ENCODE data around the gene IL17RE.

GRCh38 chr3:9911863-9912262 lies 9.2 kb downstream of the IL17RE start:
- TF ChIP-seq CTCF (conservative IDR thresholded peaks at IDR 0.05 in 1 of 2, IDR thresholded peaks at IDR 0.05 in 1 of 2; ENCODE audit: extremely low read depth in 1 of 2, insufficient read depth in 1 of 2, low read depth in 1 of 2, low read length in 2 of 2) (no peak), EZH2 (IDR thresholded peaks at IDR 0.05; ENCODE audit: borderline replicate concordance, low read length) (no peak)
